ENCODE results near the gene RNF181. TPM values are rescaled to one million over a fixed set of nuclear protein-coding genes. Genes with fewer than 3 reads are reported as not detected.

RNF181 gene
- total RNA-seq, 1 donor from 2014 or later, result 271 TPM

- no peaks in the 10 kb centered on the region for H3K36me3 ChIP-seq (ENCODE audit: control insufficient read depth, insufficient read depth, low read length)
- TF ChIP-seq CTCF (IDR thresholded peaks at IDR 0.05; ENCODE audit: insufficient read depth, low read length, poor library complexity, severe bottlenecking), result no peak
- no peak for DNase-seq (ENCODE audit: low read depth)
Observed at GRCh38 chr2:85594715-85595300, 737 bp upstream of the RNF181 start.

GRCh38 chr2:85596026-85596333 is 435 bp downstream of the RNF181 start:
- no peak for TF ChIP-seq CTCF (IDR thresholded peaks at IDR 0.05; ENCODE audit: insufficient read depth, low read length, poor library complexity, severe bottlenecking)
- H3K36me3 ChIP-seq (ENCODE audit: control insufficient read depth, insufficient read depth, low read length), result no peaks in the 10 kb centered on the region
- DNase-seq (ENCODE audit: low read depth), result no peak
- no peaks in the 10 kb centered on the region for H3K27me3 ChIP-seq (ENCODE audit: control insufficient read depth, insufficient read depth, low read length)
- peak overlapping the region; percentile 68 for H3K4me3 ChIP-seq (ENCODE audit: low read depth, low read length)

More at GRCh38 chr2:85594715-85595300, 737 bp upstream of the RNF181 start:
- no peaks in the 10 kb centered on the region for H3K27me3 ChIP-seq (ENCODE audit: control insufficient read depth, insufficient read depth, low read length)
- peak overlapping the region; percentile 68 for H3K4me3 ChIP-seq (ENCODE audit: low read depth, low read length)

- no peak for TF ChIP-seq CTCF (IDR thresholded peaks at IDR 0.05; ENCODE audit: insufficient read depth, low read length, poor library complexity, severe bottlenecking)
- DNase-seq (ENCODE audit: low read depth), result no peak
- no peaks in the 10 kb centered on the region for H3K27me3 ChIP-seq (ENCODE audit: control insufficient read depth, insufficient read depth, low read length)
- peak overlapping the region; percentile 68 for H3K4me3 ChIP-seq (ENCODE audit: low read depth, low read length)
- H3K36me3 ChIP-seq (ENCODE audit: control insufficient read depth, insufficient read depth, low read length), result no peaks in the 10 kb centered on the region
Observed at GRCh38 chr2:85596486-85597143, 1.1 kb downstream of the RNF181 start.

- Histone ChIP-seq H3K36me3 (ENCODE audit: control insufficient read depth, insufficient read depth, low read length) (no peaks in the 10 kb centered on the region), H3K27me3 (ENCODE audit: control insufficient read depth, insufficient read depth, low read length) (no peaks in the 10 kb centered on the region), H3K4me3 (ENCODE audit: low read depth, low read length) (no peak overlapping the region)
- DNase-seq (ENCODE audit: low read depth), result no peak
- TF ChIP-seq CTCF (IDR thresholded peaks at IDR 0.05; ENCODE audit: insufficient read depth, low read length, poor library complexity, severe bottlenecking), result no peak
Observed at GRCh38 chr2:85597241-85597640, 1.7 kb downstream of the RNF181 start.

GRCh38 chr2:85598594-85599340 is 3.2 kb downstream of the RNF181 start:
- no peak for DNase-seq (ENCODE audit: low read depth)
- Histone ChIP-seq H3K36me3 (ENCODE audit: control insufficient read depth, insufficient read depth, low read length) (no peaks in the 10 kb centered on the region), H3K27me3 (ENCODE audit: control insufficient read depth, insufficient read depth, low read length) (no peaks in the 10 kb centered on the region), H3K4me3 (ENCODE audit: low read depth, low read length) (no peak overlapping the region)
- TF ChIP-seq CTCF (IDR thresholded peaks at IDR 0.05; ENCODE audit: insufficient read depth, low read length, poor library complexity, severe bottlenecking), result no peak

All from kidney epithelial cell (primary cell).